T47D (cell line): ENCODE measurements around the gene DNAJC17.

Source experiments
- DNase-seq, 2 experiments: peaks; one replicate each; pipeline versions ENCODE4 v3.0.0 to v3.0.0-alpha.2; 2011 to 2012; ENCODE audit warnings: low read depth in 1 of 2, low spot score in 1 of 2
- JUND ChIP-seq: IDR thresholded peaks from 2 replicates; pipeline ENCODE4 v1.6.1; 2012; ENCODE audit warnings: low read depth
- in situ Hi-C: cut with HindIII; loops from 2 replicates; pipeline ENCODE4 v1.10.0; 2016; ENCODE audit warnings: low sequenced_read_pairs, low pct_unique_long_range_greater_than_20kb

Gene DNAJC17

GRCh38 chr15:40722934-40723333 lies 84.3 kb downstream of the DNAJC17 start:
- in situ Hi-C loops: no loop called here
- no peak for TF ChIP-seq JUND
- no peak for DNase-seq

GRCh38 chr15:40722354-40722753 lies 84.9 kb downstream of the DNAJC17 start:
- DNase-seq: no peak
- no peak for TF ChIP-seq JUND
- in situ Hi-C loops: no loop called here

GRCh38 chr15:40721701-40722100 lies 85.6 kb downstream of the DNAJC17 start:
- in situ Hi-C loops: no loop called here
- no peak for TF ChIP-seq JUND
- DNase-seq: no peak

DNA sequence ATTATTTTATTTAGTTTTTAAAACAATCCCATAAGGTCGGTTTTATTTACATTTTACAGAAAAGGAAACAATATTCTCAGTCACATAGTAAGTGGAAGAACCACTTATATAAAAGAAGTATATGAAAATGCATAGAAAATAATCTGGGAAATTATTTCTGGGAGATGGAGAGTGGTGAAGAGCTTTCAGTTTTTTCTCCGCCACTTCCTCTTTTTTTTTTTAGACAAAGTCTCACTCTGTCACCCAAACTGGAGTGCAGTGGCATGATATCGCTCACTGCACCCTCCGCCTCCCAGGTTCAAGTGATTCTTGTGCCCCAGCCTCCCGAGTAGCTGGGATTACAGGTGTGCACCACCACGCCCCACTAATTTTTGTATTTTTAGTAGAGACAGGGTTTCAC lies 91.1 kb downstream of the DNAJC17 start:
- DNase-seq: no peak
- in situ Hi-C loops: no loop called here
- no peak for TF ChIP-seq JUND
